Measurements from ENCODE around the gene EYA2.

The EYA2 gene

DNA sequence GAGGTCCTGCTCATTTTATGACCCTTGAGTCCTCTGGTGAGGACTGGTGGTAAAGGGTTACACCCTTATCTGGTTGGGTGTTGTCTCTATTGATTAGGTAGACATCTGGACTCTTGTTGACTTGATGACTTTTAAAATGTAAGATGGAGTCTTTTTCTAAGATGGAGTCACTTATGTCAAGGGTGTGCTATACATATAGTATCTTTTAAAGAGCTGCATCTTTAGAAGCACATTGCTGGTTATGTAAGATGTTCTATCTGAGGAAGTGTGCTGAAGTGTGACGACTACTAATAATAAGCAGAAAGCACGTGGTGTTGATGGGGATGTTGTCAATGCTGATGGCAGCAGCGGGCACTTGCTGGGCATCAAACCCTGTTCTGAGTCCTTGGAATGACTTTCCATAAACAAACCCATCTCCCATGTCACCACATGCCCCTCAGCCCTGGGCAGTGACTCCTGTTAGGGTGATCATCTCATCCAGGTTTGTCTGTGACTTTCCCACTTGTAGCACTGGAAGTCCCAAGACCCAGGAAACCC is 229.6 kb downstream of the EYA2 start:
- TF ChIP-seq, protein P1, sequence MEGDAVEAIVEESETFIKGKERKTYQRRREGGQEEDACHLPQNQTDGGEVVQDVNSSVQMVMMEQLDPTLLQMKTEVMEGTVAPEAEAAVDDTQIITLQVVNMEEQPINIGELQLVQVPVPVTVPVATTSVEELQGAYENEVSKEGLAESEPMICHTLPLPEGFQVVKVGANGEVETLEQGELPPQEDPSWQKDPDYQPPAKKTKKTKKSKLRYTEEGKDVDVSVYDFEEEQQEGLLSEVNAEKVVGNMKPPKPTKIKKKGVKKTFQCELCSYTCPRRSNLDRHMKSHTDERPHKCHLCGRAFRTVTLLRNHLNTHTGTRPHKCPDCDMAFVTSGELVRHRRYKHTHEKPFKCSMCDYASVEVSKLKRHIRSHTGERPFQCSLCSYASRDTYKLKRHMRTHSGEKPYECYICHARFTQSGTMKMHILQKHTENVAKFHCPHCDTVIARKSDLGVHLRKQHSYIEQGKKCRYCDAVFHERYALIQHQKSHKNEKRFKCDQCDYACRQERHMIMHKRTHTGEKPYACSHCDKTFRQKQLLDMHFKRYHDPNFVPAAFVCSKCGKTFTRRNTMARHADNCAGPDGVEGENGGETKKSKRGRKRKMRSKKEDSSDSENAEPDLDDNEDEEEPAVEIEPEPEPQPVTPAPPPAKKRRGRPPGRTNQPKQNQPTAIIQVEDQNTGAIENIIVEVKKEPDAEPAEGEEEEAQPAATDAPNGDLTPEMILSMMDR (IDR thresholded peaks at IDR 0.05; ENCODE audit: borderline replicate concordance, control extremely low read depth, extremely low read depth, insufficient read depth, missing control alignments): no peak
- in situ Hi-C loops (cut with MboI; ENCODE audit: low sequenced_read_pairs, unreplicated experiment): no loop called here
- DNase-seq (ENCODE audit: low spot score): no peak

DNA sequence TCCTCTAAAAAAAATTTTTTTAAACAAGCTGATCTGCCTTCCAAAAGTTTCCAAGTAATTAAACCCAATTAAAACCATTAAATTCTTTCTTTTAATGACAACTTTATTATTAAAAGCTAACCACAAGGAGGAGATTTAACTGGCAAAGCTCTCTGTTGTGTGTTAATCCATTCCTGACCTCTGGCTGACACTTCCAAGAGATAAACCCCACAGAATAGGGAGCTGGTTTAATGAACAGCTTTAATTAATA is 230.8 kb downstream of the EYA2 start:
- in situ Hi-C loops (cut with MboI; ENCODE audit: low sequenced_read_pairs, unreplicated experiment): no loop called here
- no peak for DNase-seq (ENCODE audit: low spot score)
- TF ChIP-seq, protein P1 (IDR thresholded peaks at IDR 0.05; ENCODE audit: borderline replicate concordance, control extremely low read depth, extremely low read depth, insufficient read depth, missing control alignments): no peak

DNA sequence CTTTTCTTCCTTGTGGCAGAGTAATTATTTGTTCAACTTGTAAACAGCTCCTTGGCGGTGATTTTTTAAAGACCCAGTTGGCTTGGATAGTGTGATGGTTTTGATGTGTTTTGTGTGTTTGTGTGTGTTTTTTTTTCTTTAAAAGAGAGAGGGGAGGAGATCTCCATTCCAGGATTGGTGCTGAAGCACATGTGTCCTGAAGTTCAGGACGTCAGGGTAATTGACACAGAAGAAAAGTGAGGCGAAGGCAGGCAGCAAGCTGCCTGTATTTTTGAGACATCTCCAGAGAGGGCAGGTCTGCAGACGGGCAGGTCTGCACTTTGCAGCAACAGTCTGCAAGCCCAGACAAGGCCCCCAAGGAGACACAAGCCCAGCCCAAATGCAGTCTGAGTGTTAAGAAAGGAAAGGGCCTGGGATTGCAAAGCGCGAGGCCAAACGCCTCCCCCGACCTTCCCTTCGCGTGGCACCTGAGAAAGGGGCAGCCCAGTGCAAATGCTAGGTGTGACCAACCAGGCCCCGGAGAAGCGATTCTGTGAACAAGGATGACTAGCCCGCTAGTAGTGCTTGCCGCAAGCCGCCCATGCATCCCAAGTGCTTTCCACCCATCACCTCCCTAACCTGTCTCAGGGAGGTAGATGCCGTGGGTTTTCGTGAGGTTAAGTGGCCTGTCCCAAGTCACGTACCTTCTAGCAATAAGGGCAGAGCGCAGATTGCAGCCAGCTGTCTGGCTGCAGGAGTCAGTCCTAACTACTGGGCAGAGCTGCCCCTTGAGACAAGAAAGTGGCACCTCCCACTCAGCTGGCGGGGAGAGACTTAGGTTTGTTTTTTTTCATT is 231.3 kb downstream of the EYA2 start:
- TF ChIP-seq, protein P1 (IDR thresholded peaks at IDR 0.05; ENCODE audit: borderline replicate concordance, control extremely low read depth, extremely low read depth, insufficient read depth, missing control alignments): no peak
- DNase-seq (ENCODE audit: low spot score): no peak
- in situ Hi-C loops (cut with MboI; ENCODE audit: low sequenced_read_pairs, unreplicated experiment): no loop called here

DNA sequence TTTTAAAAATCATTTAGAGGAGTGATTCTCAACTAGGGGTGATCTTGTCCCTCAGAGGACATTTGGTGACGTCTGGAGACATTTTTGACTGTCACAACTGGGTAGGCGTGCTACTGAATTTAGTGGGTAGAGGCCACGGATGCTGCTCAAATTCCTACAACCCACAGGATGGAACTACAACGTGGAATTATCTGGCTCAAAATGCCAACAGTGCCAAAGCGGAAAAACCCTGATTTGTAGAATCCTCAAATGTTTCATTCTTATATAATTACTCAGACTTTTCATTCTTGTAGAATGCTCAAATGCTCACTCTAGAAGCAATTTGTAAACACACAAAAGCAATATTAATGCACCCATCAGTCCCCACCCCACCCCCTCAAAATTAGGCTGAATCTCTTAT is 232.1 kb downstream of the EYA2 start:
- in situ Hi-C loops (cut with MboI; ENCODE audit: low sequenced_read_pairs, unreplicated experiment): no loop called here
- TF ChIP-seq, protein P1 (IDR thresholded peaks at IDR 0.05; ENCODE audit: borderline replicate concordance, control extremely low read depth, extremely low read depth, insufficient read depth, missing control alignments): no peak
- no peak for DNase-seq (ENCODE audit: low spot score)

DNA sequence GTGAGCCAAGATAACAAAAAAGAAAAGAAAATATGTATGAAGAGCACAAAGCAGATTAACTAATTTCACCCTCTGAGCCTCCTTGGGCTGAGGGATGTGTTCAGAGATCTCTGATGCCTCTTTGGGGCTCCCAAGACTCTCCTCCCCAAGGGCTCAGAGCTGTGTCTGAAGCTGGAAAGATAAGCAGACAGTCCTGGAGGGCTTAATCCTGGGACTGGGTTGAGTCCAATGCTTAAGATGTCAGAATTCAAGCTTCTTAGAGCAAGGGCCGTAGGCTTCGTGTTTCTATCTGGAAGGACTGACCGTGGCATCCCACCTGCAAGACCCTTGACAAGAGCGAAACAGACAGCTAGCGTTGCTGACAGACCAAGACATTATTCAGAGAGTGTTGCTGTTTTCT is 232.9 kb downstream of the EYA2 start:
- in situ Hi-C loops (cut with MboI; ENCODE audit: low sequenced_read_pairs, unreplicated experiment): no loop called here
- no peak for DNase-seq (ENCODE audit: low spot score)
- TF ChIP-seq, protein P1 (IDR thresholded peaks at IDR 0.05; ENCODE audit: borderline replicate concordance, control extremely low read depth, extremely low read depth, insufficient read depth, missing control alignments): no peak

DNA sequence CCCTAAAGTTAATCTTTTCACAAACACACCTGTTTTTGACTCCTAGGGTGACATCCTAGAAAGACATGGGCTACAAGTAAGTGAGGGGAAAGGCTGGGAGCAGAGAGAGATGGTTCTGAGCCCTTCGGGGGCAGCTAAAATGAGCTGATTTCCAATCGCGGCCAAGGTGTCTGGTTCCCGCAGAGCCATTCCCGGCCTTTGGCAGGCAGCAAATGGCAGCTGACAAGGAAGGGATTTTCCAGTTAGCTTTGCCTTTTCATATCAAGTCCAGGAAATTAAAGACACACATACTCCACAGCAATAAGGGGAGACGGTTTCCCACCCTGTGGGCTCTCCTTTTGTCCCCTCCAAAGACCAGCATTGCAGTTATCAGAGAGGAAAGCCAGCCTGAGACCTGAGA is 233.4 kb downstream of the EYA2 start:
- TF ChIP-seq, protein P1 (IDR thresholded peaks at IDR 0.05; ENCODE audit: borderline replicate concordance, control extremely low read depth, extremely low read depth, insufficient read depth, missing control alignments): no peak
- in situ Hi-C loops (cut with MboI; ENCODE audit: low sequenced_read_pairs, unreplicated experiment): no loop called here
- DNase-seq (ENCODE audit: low spot score): no peak

Data from GM13976 (cell line).